SKM-1 treated with dmso at 0.1 percent for 144 hours (cell line): Measurements from ENCODE around the gene CCR9.

Experiments used
- DNase-seq: peaks from one replicate; lab custom pipeline; 2025; ENCODE audit not compliant: unreplicated experiment; lab: John Stamatoyannopoulos, UW

Gene CCR9

GRCh38 chr3:45872569-45872968, 13.8 kb upstream of the CCR9 start:
- DNase-seq: no peak

- no peak for DNase-seq
Measured at GRCh38 chr3:45873036-45873435, 13.3 kb upstream of the CCR9 start.

- DNase-seq: no peak
Measured at GRCh38 chr3:45873638-45874037, 12.7 kb upstream of the CCR9 start.

- no peak for DNase-seq
Measured at GRCh38 chr3:45874677-45875346, 11.5 kb upstream of the CCR9 start.

GRCh38 chr3:45878124-45878523, 8.2 kb upstream of the CCR9 start:
- DNase-seq: no peak

GRCh38 chr3:45880725-45881077, 5.6 kb upstream of the CCR9 start:
- no peak for DNase-seq

- DNase-seq: no peak
Measured at GRCh38 chr3:45881078-45882022, 5.0 kb upstream of the CCR9 start.

GRCh38 chr3:45884368-45885201, 1.8 kb upstream of the CCR9 start:
- no peak for DNase-seq

GRCh38 chr3:45887285-45887684, 942 bp downstream of the CCR9 start:
- no peak for DNase-seq

GRCh38 chr3:45887759-45888511, 1.6 kb downstream of the CCR9 start:
- DNase-seq: no peak

- no peak for DNase-seq
Measured at GRCh38 chr3:45889337-45889736, 3.0 kb downstream of the CCR9 start.

- DNase-seq: no peak
Measured at GRCh38 chr3:45890405-45890804, 4.1 kb downstream of the CCR9 start.

- DNase-seq: no peak
Measured at GRCh38 chr3:45892161-45892560, 5.8 kb downstream of the CCR9 start.

GRCh38 chr3:45894015-45894414, 7.7 kb downstream of the CCR9 start:
- DNase-seq: no peak

GRCh38 chr3:45895686-45896468, 9.5 kb downstream of the CCR9 start:
- no peak for DNase-seq

- no peak for DNase-seq
Measured at GRCh38 chr3:45896956-45897355, 10.6 kb downstream of the CCR9 start.

- no peak for DNase-seq
Measured at GRCh38 chr3:45904931-45905330, 18.6 kb downstream of the CCR9 start.

GRCh38 chr3:45905755-45906154, 19.4 kb downstream of the CCR9 start:
- DNase-seq: no peak

GRCh38 chr3:45906681-45907407, 20.5 kb downstream of the CCR9 start:
- no peak for DNase-seq
